ENCODE results near the gene TBC1D10A.

Gene TBC1D10A

GRCh38 chr22:30320021-30320556 is 6.7 kb downstream of the TBC1D10A start:
- no peak for DNase-seq (ENCODE audit: low read depth)

GRCh38 chr22:30318799-30319419 is 7.8 kb downstream of the TBC1D10A start:
- DNase-seq (ENCODE audit: low read depth) = no peak

- no peak for DNase-seq (ENCODE audit: low read depth)
Measured at GRCh38 chr22:30317778-30318177, 9.0 kb downstream of the TBC1D10A start.

DNA sequence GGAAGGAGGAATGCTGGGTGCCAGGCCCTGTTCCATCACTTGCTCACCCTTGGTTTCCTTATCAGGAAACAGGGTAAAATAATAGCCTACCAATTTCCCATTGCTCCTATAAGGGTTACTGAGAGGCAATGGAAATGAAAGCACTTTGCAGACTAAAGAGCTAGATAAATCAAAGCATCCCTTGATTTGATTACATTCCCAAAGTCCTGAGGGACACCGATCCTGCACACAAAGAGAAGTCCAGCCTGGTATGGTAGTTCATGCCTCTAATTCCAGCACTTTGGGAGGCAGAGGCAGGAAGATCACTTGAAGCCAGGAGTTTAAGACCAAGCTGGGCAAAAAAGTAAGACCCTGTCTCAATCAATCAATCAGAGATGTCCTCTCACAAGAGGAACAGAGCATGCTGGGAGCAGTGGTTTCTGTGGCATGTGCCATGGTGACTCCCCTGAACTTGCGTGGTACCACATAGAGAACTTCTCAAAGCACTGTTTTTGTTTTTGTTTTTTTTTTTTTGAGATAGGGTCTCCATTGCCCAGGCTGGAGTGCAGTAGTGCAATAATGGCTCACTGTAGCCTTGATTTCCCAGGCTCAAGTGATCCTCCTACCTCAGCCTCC is 10.7 kb downstream of the TBC1D10A start:
- no peak for DNase-seq (ENCODE audit: low read depth)

DNA sequence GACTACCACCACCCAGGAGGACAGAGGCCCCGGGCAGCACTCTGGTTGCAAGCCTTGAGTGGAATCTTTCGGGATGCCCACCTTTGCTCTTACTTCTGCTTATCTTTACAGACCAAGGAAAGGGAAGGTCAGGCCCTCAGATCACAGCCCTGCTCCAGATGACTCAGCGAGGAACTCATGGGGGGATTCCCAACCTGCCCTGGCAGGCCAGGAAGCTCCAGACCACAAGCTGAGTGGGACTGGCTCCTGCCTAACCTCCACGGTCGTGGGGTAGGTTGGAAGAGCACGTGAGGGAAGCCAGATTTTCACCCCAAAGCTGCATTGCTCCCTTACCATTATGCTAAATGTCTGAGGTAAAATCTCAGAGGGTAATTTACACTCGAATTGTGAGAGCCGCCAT is 11.8 kb downstream of the TBC1D10A start:
- DNase-seq (ENCODE audit: low read depth) = peak; percentile 50

DNA sequence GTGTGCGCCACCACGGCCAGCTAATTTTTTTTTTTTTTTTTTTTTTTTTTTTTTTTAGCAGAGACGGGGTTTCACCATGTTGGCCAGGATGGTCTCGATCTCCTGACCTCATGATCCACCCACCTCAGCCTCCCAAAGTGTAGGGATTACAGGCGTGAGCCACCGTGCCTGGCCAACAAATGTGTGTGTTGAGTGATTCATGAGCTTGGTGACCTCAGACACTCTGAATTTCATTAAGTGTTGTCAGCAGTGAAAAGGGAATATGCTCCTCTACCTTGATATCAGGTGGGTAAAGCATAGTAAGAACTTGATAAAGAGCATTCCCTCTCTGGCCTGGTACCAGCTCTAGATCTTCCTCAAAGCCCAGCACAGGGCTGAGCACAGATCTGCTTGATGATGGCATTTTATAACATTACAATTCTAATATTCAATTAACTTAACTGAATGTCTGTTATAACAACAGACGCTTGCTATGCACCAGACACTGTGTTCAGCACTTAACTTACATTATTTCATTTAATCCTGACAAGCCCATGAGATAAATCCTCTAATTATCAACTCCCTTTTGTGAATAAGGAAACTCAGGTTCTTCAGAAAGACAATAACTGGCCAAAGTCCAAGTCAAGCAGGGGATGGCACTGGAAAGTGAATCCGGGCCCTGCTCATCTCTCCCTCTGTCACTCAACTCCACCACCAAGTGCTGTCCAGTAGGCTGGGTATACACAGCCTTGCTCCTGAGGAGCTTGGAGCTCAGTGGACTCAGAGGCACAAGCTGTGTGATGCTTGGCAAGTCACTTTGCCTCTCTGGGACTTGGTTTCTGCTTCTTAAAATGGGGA is 13.0 kb downstream of the TBC1D10A start:
- DNase-seq (ENCODE audit: low read depth) = no peak

DNA sequence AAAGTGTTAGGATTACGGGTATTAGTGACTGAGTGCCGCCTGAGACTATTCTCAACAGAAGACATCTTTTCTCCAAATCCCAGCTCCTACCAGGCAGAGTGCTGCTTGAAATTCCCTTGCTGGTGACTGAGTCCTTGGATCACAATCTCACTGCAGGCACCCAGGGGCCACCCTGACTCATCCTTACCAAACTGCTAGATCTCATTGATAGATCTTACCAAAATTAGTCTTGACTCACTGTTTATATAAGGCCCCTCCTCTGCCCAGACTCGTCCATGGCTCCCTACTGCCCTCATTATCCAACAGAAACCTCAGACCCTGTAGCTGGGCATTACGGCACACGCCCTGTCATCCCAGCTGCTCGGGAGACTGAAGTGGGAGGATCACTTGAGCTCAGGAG is 14.7 kb downstream of the TBC1D10A start:
- no peak for DNase-seq (ENCODE audit: low read depth)

GRCh38 chr22:30310881-30311771 is 15.6 kb downstream of the TBC1D10A start:
- no peak for DNase-seq (ENCODE audit: low read depth)

GRCh38 chr22:30309951-30310741 is 16.6 kb downstream of the TBC1D10A start:
- DNase-seq (ENCODE audit: low read depth) = no peak

DNA sequence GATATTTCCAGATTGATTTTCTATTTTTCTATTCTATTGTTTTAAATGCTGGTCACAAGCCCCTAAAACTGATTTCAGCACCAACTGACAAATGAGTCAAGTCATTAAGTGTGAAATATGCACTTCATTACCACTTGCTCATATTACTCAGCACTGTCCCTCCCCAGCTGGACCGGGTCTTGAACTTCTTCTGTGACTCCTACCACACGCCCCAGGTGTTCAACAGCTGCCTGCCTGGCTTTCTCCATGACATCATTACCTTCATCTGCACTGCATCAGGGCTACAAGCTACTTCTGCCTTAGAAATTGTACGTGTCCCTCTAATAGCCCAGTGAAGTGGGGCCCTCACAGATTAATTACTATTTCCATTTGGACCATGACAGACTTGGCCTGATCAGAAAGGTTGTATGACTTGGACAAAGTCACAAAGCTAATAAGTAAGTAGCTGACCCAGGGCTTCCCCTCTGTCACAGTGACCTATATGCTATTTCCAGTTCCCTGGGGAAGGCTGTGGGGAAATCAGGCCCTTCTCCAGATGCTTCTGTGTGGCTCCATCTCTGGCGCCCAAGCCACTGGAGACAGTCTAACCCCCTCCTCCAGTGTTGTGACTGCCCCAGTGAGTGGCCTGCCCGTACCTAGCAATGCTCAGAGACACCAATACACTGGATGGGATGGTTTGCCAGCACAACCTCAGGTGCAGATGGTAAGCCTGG is 18.1 kb downstream of the TBC1D10A start:
- no peak for DNase-seq (ENCODE audit: low read depth)

GRCh38 chr22:30308093-30308492 is 18.6 kb downstream of the TBC1D10A start:
- no peak for DNase-seq (ENCODE audit: low read depth)

- no peak for DNase-seq (ENCODE audit: low read depth)
Measured at GRCh38 chr22:30307041-30307574, 19.6 kb downstream of the TBC1D10A start.

GRCh38 chr22:30306627-30307011 is 20.1 kb downstream of the TBC1D10A start:
- DNase-seq (ENCODE audit: low read depth) = no peak

DNA sequence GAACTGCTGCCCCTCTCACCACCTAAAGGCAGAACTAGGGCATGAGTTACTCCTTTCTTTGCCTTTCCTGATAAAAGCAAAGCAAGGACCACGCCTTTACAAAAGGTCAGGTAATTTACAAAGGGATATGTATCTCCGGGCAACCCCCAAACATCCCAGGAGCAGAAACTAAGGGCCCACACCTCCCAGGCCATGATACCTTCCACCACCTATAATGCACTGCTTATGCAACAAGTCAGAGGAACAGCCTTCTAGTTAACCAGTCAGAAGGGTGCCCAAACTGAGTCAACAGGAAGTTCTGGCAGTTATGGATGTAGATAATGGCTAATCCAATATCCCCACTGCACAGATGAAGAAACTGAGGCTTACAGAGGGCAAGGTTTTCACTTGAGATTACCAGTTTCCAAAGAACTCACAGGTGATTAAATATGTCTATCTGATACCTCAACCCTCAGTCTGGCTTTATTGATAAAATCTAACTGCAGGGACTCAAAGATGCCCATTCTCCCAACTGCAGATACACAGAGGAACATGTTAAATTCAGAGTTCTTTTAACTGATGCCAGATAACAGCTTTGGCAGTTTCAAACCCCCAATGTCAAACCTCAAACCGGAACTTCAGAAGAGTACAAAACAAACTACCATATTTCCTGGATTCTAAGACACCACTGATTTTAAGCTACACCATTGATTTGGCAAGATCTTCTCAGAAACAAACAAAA is 20.7 kb downstream of the TBC1D10A start:
- DNase-seq (ENCODE audit: low read depth) = no peak

- no peak for DNase-seq (ENCODE audit: low read depth)
Measured at GRCh38 chr22:30305519-30305905, 21.2 kb downstream of the TBC1D10A start.

DNA sequence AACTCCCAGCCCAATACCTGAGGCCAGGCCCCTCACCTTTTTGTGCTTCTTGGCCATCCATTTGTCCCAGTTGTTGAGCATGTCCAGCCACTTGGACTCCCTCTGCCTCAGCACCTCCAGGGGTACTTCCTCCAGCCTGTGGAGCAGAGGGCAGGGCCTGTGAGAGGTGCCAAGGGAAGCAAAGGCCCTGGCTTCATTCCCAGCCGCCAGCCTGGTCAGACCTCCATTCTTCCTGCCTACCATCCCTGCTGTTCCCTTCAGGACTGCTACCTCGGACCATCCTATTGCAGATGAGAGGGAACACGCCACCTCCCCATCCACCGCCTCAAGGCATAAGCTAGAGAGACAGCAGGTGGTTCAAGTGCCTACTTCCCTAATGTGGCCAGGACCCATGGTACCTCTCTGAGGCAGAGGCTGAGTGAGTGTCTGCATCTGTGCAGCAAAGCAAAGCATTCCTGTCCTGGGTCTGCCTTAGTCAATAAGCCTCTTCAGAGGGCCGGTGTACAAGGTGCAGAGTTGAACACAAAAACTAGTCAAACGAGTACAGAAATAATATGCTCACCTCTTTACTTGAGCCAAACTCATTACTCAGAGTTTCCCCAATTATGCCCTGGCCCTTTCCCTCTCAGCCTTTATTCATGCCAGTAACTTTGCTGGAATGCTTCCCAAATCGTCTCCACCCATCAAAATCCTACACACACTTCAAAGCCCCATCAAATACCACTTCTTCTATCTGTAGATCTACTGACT is 22.1 kb downstream of the TBC1D10A start:
- no peak for DNase-seq (ENCODE audit: low read depth)

GRCh38 chr22:30302810-30303138 is 24.0 kb downstream of the TBC1D10A start:
- no peak for DNase-seq (ENCODE audit: low read depth)

GRCh38 chr22:30301995-30302809 is 24.5 kb downstream of the TBC1D10A start:
- DNase-seq (ENCODE audit: low read depth) = no peak

Measured in activated T-helper 9 cell treated with anti-CD3 and anti-CD28 coated beads, Interleukin-2, amount 50 U/mL, for 16 hours (primary cell).